Mesothelial cell of epicardium (in vitro differentiated cells): ENCODE data around the gene GRM7. TPM values are rescaled to one million over a fixed set of nuclear protein-coding genes. Genes with fewer than 3 reads are reported as not detected.
A peak's percentile ranks its signal among the peaks of the same experiment; 100 is the strongest.

Experiments used
- DNase-seq, 2 experiments: peaks; one replicate each; pipeline ENCODE4 v3.0.0; 2021; ENCODE audit warnings: low spot score in 2 of 2; ENCODE audit not compliant: unreplicated experiment in 2 of 2
- H3K27ac Mint-ChIP-seq: 2 replicates; pipeline ENCODE4 v1.8.0; 2021; ENCODE audit warnings: mixed read lengths
- H3K27me3 Mint-ChIP-seq: 2 replicates; pipeline ENCODE4 v1.8.0; 2021; ENCODE audit warnings: low read depth, mixed read lengths
- H3K36me3 Mint-ChIP-seq: 2 replicates; pipeline ENCODE4 v1.8.0; 2021; ENCODE audit warnings: mixed read lengths
- H3K4me1 Mint-ChIP-seq: 2 replicates; pipeline ENCODE4 v1.8.0; 2021; ENCODE audit warnings: mixed read lengths
- H3K4me3 Mint-ChIP-seq: 2 replicates; pipeline ENCODE4 v1.8.0; 2021; ENCODE audit warnings: mild to moderate bottlenecking, moderate library complexity, mixed read lengths
- H3K9me3 Mint-ChIP-seq: 2 replicates; pipeline ENCODE4 v1.8.0; 2021; ENCODE audit warnings: mixed read lengths
- CTCF ChIP-seq: fragments of 200-600 bp; sonication (generic); IDR thresholded peaks from one replicate; pipeline ENCODE4 v1.5.0; 2021; ENCODE audit warnings: antibody characterized with exemption; ENCODE audit not compliant: unreplicated experiment
- total RNA-seq: library from RNA; stranded (reverse); gene quantifications from 3 replicates; pipeline ENCODE4 v1.2.1, GENCODE V29; 2021

GRM7 gene
- total RNA-seq, 1 donor from 2014 or later = 0.69 TPM

- H3K9me3 Mint-ChIP-seq = no peaks in the 10 kb centered on the region
- DNase-seq = no peak
- no peak overlapping the region for H3K27ac Mint-ChIP-seq
- H3K4me3 Mint-ChIP-seq = peak overlapping the region; percentile 51
- TF ChIP-seq CTCF = no peak
- H3K4me1 Mint-ChIP-seq = peaks cover 18% of the 10 kb centered on the region
- peaks cover 94% of the 10 kb centered on the region for H3K27me3 Mint-ChIP-seq
- no peaks in the 10 kb centered on the region for H3K36me3 Mint-ChIP-seq
Observed at GRCh38 chr3:6862880-6863195, 1.9 kb downstream of the GRM7 start.

- Mint-ChIP-seq H3K4me3 (no peak overlapping the region), H3K36me3 (no peaks in the 10 kb centered on the region), H3K27ac (no peak overlapping the region), H3K4me1 (peaks cover 11% of the 10 kb centered on the region), H3K27me3 (peaks cover 73% of the 10 kb centered on the region), H3K9me3 (no peaks in the 10 kb centered on the region)
- no peak for TF ChIP-seq CTCF
- no peak for DNase-seq
Observed at GRCh38 chr3:6867269-6867668, 6.4 kb downstream of the GRM7 start.

- no peaks in the 10 kb centered on the region for H3K36me3 Mint-ChIP-seq
- H3K4me3 Mint-ChIP-seq = no peak overlapping the region
- TF ChIP-seq CTCF = no peak
- no peak overlapping the region for H3K27ac Mint-ChIP-seq
- no peaks in the 10 kb centered on the region for H3K4me1 Mint-ChIP-seq
- no peak for DNase-seq
- peaks cover 22% of the 10 kb centered on the region for H3K27me3 Mint-ChIP-seq
- no peaks in the 10 kb centered on the region for H3K9me3 Mint-ChIP-seq
Observed at GRCh38 chr3:6878731-6879130, 17.8 kb downstream of the GRM7 start.

GRCh38 chr3:6912240-6912639, 51.3 kb downstream of the GRM7 start:
- H3K27ac Mint-ChIP-seq = no peak overlapping the region
- DNase-seq = no peak
- H3K4me1 Mint-ChIP-seq = no peaks in the 10 kb centered on the region
- no peaks in the 10 kb centered on the region for H3K36me3 Mint-ChIP-seq
- peaks cover 12% of the 10 kb centered on the region for H3K27me3 Mint-ChIP-seq
- H3K9me3 Mint-ChIP-seq = no peaks in the 10 kb centered on the region
- TF ChIP-seq CTCF = no peak
- H3K4me3 Mint-ChIP-seq = no peak overlapping the region

GRCh38 chr3:6915898-6916297, 55.0 kb downstream of the GRM7 start:
- no peak for DNase-seq
- Mint-ChIP-seq H3K36me3 (no peaks in the 10 kb centered on the region), H3K4me1 (no peaks in the 10 kb centered on the region), H3K4me3 (no peak overlapping the region), H3K9me3 (no peaks in the 10 kb centered on the region), H3K27me3 (peaks cover 11% of the 10 kb centered on the region), H3K27ac (no peak overlapping the region)
- no peak for TF ChIP-seq CTCF

- Mint-ChIP-seq H3K4me1 (no peaks in the 10 kb centered on the region), H3K27me3 (peaks cover 10% of the 10 kb centered on the region)
- no peak for DNase-seq
Observed at GRCh38 chr3:6921066-6921465, 60.2 kb downstream of the GRM7 start.

More at GRCh38 chr3:6921066-6921465, 60.2 kb downstream of the GRM7 start:
- no peak for TF ChIP-seq CTCF
- H3K36me3 Mint-ChIP-seq = no peaks in the 10 kb centered on the region
- H3K9me3 Mint-ChIP-seq = no peaks in the 10 kb centered on the region
- H3K4me3 Mint-ChIP-seq = no peak overlapping the region
- no peak overlapping the region for H3K27ac Mint-ChIP-seq
